HG02938 (cell line): ENCODE results near the gene ADD2.

Experiments
- ATAC-seq: cut with Tn5 transposase; IDR thresholded peaks from one replicate; pipeline ENCODE4 v1.9.1; 2021; ENCODE audit warnings: mild to moderate bottlenecking, moderate library complexity; ENCODE audit not compliant: unreplicated experiment

The ADD2 gene

GRCh38 chr2:70726947-70727725, 40.9 kb downstream of the ADD2 start:
- ATAC-seq, result no peak

GRCh38 chr2:70725505-70725904, 42.5 kb downstream of the ADD2 start:
- no peak for ATAC-seq

GRCh38 chr2:70724366-70724765, 43.6 kb downstream of the ADD2 start:
- ATAC-seq, result no peak

GRCh38 chr2:70723286-70723885, 44.6 kb downstream of the ADD2 start:
- no peak for ATAC-seq

- no peak for ATAC-seq
These were observed 47.9 kb downstream of the ADD2 start for GRCh38 chr2:70720124-70720523.

GRCh38 chr2:70719231-70719630, 48.8 kb downstream of the ADD2 start:
- no peak for ATAC-seq

- no peak for ATAC-seq
These were observed 49.3 kb downstream of the ADD2 start for GRCh38 chr2:70718736-70719135.

- no peak for ATAC-seq
These were observed 49.8 kb downstream of the ADD2 start for GRCh38 chr2:70718241-70718640.

GRCh38 chr2:70717431-70718038, 50.5 kb downstream of the ADD2 start:
- ATAC-seq, result no peak

GRCh38 chr2:70716951-70717350, 51.0 kb downstream of the ADD2 start:
- no peak for ATAC-seq

GRCh38 chr2:70716131-70716743, 51.8 kb downstream of the ADD2 start:
- no peak for ATAC-seq

GRCh38 chr2:70715071-70715985, 52.7 kb downstream of the ADD2 start:
- no peak for ATAC-seq

GRCh38 chr2:70714141-70714905, 53.7 kb downstream of the ADD2 start:
- ATAC-seq, result no peak

GRCh38 chr2:70712916-70713315, 55.1 kb downstream of the ADD2 start:
- no peak for ATAC-seq

GRCh38 chr2:70711191-70711590, 56.8 kb downstream of the ADD2 start:
- ATAC-seq, result no peak

GRCh38 chr2:70710038-70710690, 57.8 kb downstream of the ADD2 start:
- ATAC-seq, result no peak

- ATAC-seq, result no peak
These were observed 58.5 kb downstream of the ADD2 start for GRCh38 chr2:70709275-70710037.

GRCh38 chr2:70708376-70709199, 59.4 kb downstream of the ADD2 start:
- ATAC-seq, result no peak
